Mesothelial cell of epicardium (in vitro differentiated cells): ENCODE results near the gene PCNT. TPM values are rescaled to one million over a fixed set of nuclear protein-coding genes. Genes with fewer than 3 reads are reported as not detected.

Experiments used
- DNase-seq, 2 experiments: peaks; one replicate each; pipeline ENCODE4 v3.0.0; 2021; ENCODE audit warnings: low spot score in 2 of 2; ENCODE audit not compliant: unreplicated experiment in 2 of 2
- H3K27ac Mint-ChIP-seq: 2 replicates; pipeline ENCODE4 v1.8.0; 2021; ENCODE audit warnings: mixed read lengths
- H3K27me3 Mint-ChIP-seq: 2 replicates; pipeline ENCODE4 v1.8.0; 2021; ENCODE audit warnings: low read depth, mixed read lengths
- H3K36me3 Mint-ChIP-seq: 2 replicates; pipeline ENCODE4 v1.8.0; 2021; ENCODE audit warnings: mixed read lengths
- H3K4me1 Mint-ChIP-seq: 2 replicates; pipeline ENCODE4 v1.8.0; 2021; ENCODE audit warnings: mixed read lengths
- H3K4me3 Mint-ChIP-seq: 2 replicates; pipeline ENCODE4 v1.8.0; 2021; ENCODE audit warnings: mild to moderate bottlenecking, moderate library complexity, mixed read lengths
- H3K9me3 Mint-ChIP-seq: 2 replicates; pipeline ENCODE4 v1.8.0; 2021; ENCODE audit warnings: mixed read lengths
- CTCF ChIP-seq: fragments of 200-600 bp; sonication (generic); IDR thresholded peaks from one replicate; pipeline ENCODE4 v1.5.0; 2021; ENCODE audit warnings: antibody characterized with exemption; ENCODE audit not compliant: unreplicated experiment
- total RNA-seq: library from RNA; stranded (reverse); gene quantifications from 3 replicates; pipeline ENCODE4 v1.2.1, GENCODE V29; 2021

The PCNT gene
- total RNA-seq, 1 donor from 2014 or later, result 41.8 TPM

- peak overlapping the region; percentile 17 for H3K27ac Mint-ChIP-seq
- peaks cover 2% of the 10 kb centered on the region for H3K36me3 Mint-ChIP-seq
- no peaks in the 10 kb centered on the region for H3K9me3 Mint-ChIP-seq
- no peak for TF ChIP-seq CTCF
- no peak overlapping the region for H3K4me3 Mint-ChIP-seq
- no peaks in the 10 kb centered on the region for H3K27me3 Mint-ChIP-seq
- H3K4me1 Mint-ChIP-seq, result no peaks in the 10 kb centered on the region
- DNase-seq, result no peak
Observed at GRCh38 chr21:46468108-46468774, 144.3 kb downstream of the PCNT start.

- H3K4me3 Mint-ChIP-seq, result no peak overlapping the region
- no peak overlapping the region for H3K27ac Mint-ChIP-seq
- no peak for DNase-seq
- H3K36me3 Mint-ChIP-seq, result peaks cover 2% of the 10 kb centered on the region
- H3K9me3 Mint-ChIP-seq, result no peaks in the 10 kb centered on the region
- TF ChIP-seq CTCF, result no peak
- H3K4me1 Mint-ChIP-seq, result no peaks in the 10 kb centered on the region
- H3K27me3 Mint-ChIP-seq, result no peaks in the 10 kb centered on the region
Observed at GRCh38 chr21:46469275-46469674, 145.3 kb downstream of the PCNT start.

- Mint-ChIP-seq H3K9me3 (peaks cover 3% of the 10 kb centered on the region), H3K27me3 (no peaks in the 10 kb centered on the region), H3K4me3 (no peak overlapping the region), H3K27ac (no peak overlapping the region), H3K36me3 (peaks cover 4% of the 10 kb centered on the region), H3K4me1 (no peaks in the 10 kb centered on the region)
- no peak for DNase-seq
- no peak for TF ChIP-seq CTCF
Observed at GRCh38 chr21:46471514-46471913, 147.6 kb downstream of the PCNT start.

GRCh38 chr21:46472246-46472645 is 148.3 kb downstream of the PCNT start:
- H3K36me3 Mint-ChIP-seq, result peaks cover 2% of the 10 kb centered on the region
- H3K4me3 Mint-ChIP-seq, result no peak overlapping the region
- no peak overlapping the region for H3K27ac Mint-ChIP-seq
- H3K27me3 Mint-ChIP-seq, result no peaks in the 10 kb centered on the region
- H3K4me1 Mint-ChIP-seq, result no peaks in the 10 kb centered on the region
- peaks cover 3% of the 10 kb centered on the region for H3K9me3 Mint-ChIP-seq
- DNase-seq, result no peak
- no peak for TF ChIP-seq CTCF

GRCh38 chr21:46474382-46474781 is 150.4 kb downstream of the PCNT start:
- DNase-seq, result no peak
- Mint-ChIP-seq H3K4me1 (no peaks in the 10 kb centered on the region), H3K4me3 (no peak overlapping the region), H3K9me3 (peaks cover 3% of the 10 kb centered on the region), H3K27ac (no peak overlapping the region), H3K36me3 (peaks cover 8% of the 10 kb centered on the region), H3K27me3 (no peaks in the 10 kb centered on the region)
- TF ChIP-seq CTCF, result no peak
